Heart right ventricle (tissue), 16 donors: ENCODE measurements around the gene MMAB. TPM values are rescaled to one million over a fixed set of nuclear protein-coding genes. Genes with fewer than 3 reads are reported as not detected.

ENCODE experiments used
- ATAC-seq, 8 donors: fragments of 200-7000 bp; cut with Tn5 transposase; one replicate each; pipeline ENCODE4 v1.9.1; 2020; ENCODE audit warnings: mild to moderate bottlenecking in 8 of 8, moderate library complexity in 8 of 8, moderate number of reproducible peaks in 1 of 8
- DNase-seq, 2 donors: peaks; one replicate each; pipeline ENCODE4 v3.0.0-alpha.2; 2020
- H3K27ac ChIP-seq, 10 donors: fragments of 200-600 bp; sonication (generic) in 2 of 10; one replicate each; pipeline versions ENCODE4 v1.5.0 to v1.8.0; 2020 to 2022; ENCODE audit warnings: mild to moderate bottlenecking in 3 of 10
- H3K27me3 ChIP-seq, 7 donors: fragments of 200-600 bp; one replicate each; pipeline ENCODE4 v1.8.0; 2021 to 2022; ENCODE audit warnings: mild to moderate bottlenecking in 2 of 7
- H3K36me3 ChIP-seq, 9 donors: fragments of 200-600 bp; sonication (generic) in 1 of 9; one replicate each; pipeline versions ENCODE4 v1.5.0 to v1.8.0; 2020 to 2022; ENCODE audit warnings: mild to moderate bottlenecking in 2 of 9
- H3K4me1 ChIP-seq, 9 donors: fragments of 200-600 bp; sonication (generic) in 1 of 9; one replicate each; pipeline versions ENCODE4 v1.5.0 to v1.8.0; 2020 to 2022; ENCODE audit warnings: mild to moderate bottlenecking in 4 of 9
- H3K4me3 ChIP-seq, 10 donors: fragments of 200-600 bp; sonication (generic) in 2 of 10; one replicate each; pipeline versions ENCODE4 v1.5.0 to v1.8.0; 2020 to 2022; ENCODE audit warnings: mild to moderate bottlenecking in 7 of 10, moderate library complexity in 2 of 10
- H3K9me3 ChIP-seq, 11 donors: fragments of 200-600 bp in 10 of 11; sonication (generic) in 2 of 11; one replicate each; pipeline versions ENCODE4 v1.5.0 to v1.8.0; 2013 to 2022; ENCODE audit warnings: mild to moderate bottlenecking in 2 of 11, control low read depth in 1 of 11, moderate library complexity in 1 of 11
- WGBS, 2 donors: extraction: QIAGEN DNeasy Blood & Tissue Kit; methylation state at CpG; one replicate each; pipeline ENCODE4 v1.1.7; 2013; ENCODE audit warnings: inconsistent platforms in 1 of 2; 5-methylcytosine and 5-hydroxymethylcytosine counted together
- intact Hi-C, 10 donors: fragments of 100-400 bp; cut with DNase I; formaldehyde crosslinking; loops; one replicate each; pipeline versions ENCODE4 v1.11.1 to v1.14.2; 2022
- polyA plus RNA-seq, 2 donors: library from polyadenylated mRNA; stranded (reverse); fragments of 200-250 nt; gene quantifications; one replicate each; pipeline ENCODE4 v1.2.3, GENCODE V29; 2013
- total RNA-seq, 10 donors: library from RNA; stranded (reverse); fragmentation: NEBNext Ultra II Directional in 3 of 10; extraction: Animal tissue kit (Norgen Biotek cat#: 25700) in 3 of 10; gene quantifications; one replicate each; pipeline versions ENCODE4 v1.2.1 to v1.2.4, GENCODE V29; 2021 to 2023
- TF ChIP-seq, protein P1 (sequence below), 9 donors: fragments of 200-600 bp; sonication (generic) in 2 of 9; IDR thresholded peaks; one replicate each; pipeline versions ENCODE4 v1.5.0 to v1.8.0; 2021 to 2022; ENCODE audit warnings: antibody characterized with exemption in 9 of 9, mild to moderate bottlenecking in 5 of 9, moderate library complexity in 1 of 9
- donor health status: Arrhythmogenic right ventricular cardiomyopathy.
- donor health status: ischemic (EF 13 %, LVEDD 7.1; RV severe dilation, severe dysfunction).
- donor health status: healthy with polysubstance abuse.
- donor health status: DM: no; HTN: yes; CAD: no.
- donor health status: DM: no; HTN: no; CAD: no.
- donor health status: ischemic (EF 25% LVEDD 6.9; RV normal size, moderate dysfunction).
- donor health status: ischemic (EF 25% LVEDD 5.7; RV mildly dilated, moderate dysfunction).
- donor health status: healthy.
- donor health status: DM: yes; HTN: yes; CAD: no.
- donor health status: Ischemic cardiomyopathy.
- donor health status: ischemic (EF 35%, LVEDD 5.7; RV mildly dilated, moderate dysfunction).
- donor health status: nonischemic (EF 11% LVEDD 7.7; RV severe dilation, severe dysfunction).
- donor health status: DM: yes; HTN: yes; CAD: no.
- donor health status: PGD.
- donor health status: ischemic (EF 29% LVEDD 5.4; RV normal size, mild dysfunction).
- donor health status: nonischemic (EF 23%, LVEDD 6.1; RV moderate dilation, normal function).

Gene MMAB
- total and polyA plus RNA-seq, 12 donors, result 27.7 to 50.7 (median 42.2) TPM

DNA sequence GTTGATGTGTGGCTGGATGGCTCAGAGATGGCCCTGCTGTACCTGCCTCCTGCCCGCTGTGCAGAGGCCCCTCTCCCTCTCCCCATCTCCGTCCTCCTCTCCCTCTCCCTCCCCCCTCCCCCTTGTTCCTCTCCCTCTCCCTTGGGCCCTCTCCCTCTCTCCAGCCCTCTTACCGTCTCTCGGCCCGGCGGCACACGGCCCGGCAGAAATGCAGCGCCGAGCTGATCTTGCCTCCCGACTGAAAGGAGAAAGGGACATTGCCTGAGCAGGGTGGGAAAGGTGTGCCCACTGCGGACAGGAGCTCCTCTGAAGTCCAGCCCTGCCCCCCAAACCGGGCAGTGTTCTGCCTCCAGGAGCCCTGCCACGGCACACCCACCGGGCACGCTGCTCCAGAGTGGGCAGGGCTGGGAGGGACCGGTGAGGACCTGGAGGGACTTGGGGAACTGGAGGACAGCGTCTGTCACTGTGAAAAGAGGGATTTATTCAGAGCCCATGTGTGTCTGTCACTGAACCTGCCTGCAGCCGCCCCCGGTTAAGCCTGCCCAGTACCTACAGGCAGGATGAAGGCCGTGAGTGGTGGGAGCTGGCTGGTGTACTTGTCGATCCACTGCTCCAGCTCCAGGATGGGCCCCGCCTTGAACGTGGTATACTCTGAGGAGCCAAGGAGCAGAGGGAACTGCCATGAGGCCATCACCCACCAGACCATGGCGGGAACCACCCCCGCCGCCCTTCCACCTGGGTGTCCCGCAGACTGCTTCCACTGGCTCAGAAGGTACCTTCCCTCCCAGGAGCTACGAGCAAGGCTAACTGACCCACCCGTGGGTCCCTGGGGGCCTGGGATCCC lies 12.2 kb downstream of the MMAB start:
- no peak for DNase-seq
- Histone ChIP-seq H3K4me3 (no peak overlapping the region), H3K27ac (no peak overlapping the region), H3K9me3 (no peaks in the 10 kb centered on the region), H3K27me3 (no peaks in the 10 kb centered on the region), H3K4me1 (peaks cover 0 to 18% (median 6%) of the 10 kb centered on the region in 9 donors), H3K36me3 (peaks cover 0 to 90% (median 10%) of the 10 kb centered on the region in 9 donors)
- intact Hi-C loops, result no loop called here
- 86 to 89% methylated on average over 30 of the region's 30 CpGs for WGBS, 2 donors
- ATAC-seq, result no peak
- TF ChIP-seq, protein P1, sequence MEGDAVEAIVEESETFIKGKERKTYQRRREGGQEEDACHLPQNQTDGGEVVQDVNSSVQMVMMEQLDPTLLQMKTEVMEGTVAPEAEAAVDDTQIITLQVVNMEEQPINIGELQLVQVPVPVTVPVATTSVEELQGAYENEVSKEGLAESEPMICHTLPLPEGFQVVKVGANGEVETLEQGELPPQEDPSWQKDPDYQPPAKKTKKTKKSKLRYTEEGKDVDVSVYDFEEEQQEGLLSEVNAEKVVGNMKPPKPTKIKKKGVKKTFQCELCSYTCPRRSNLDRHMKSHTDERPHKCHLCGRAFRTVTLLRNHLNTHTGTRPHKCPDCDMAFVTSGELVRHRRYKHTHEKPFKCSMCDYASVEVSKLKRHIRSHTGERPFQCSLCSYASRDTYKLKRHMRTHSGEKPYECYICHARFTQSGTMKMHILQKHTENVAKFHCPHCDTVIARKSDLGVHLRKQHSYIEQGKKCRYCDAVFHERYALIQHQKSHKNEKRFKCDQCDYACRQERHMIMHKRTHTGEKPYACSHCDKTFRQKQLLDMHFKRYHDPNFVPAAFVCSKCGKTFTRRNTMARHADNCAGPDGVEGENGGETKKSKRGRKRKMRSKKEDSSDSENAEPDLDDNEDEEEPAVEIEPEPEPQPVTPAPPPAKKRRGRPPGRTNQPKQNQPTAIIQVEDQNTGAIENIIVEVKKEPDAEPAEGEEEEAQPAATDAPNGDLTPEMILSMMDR (IDR thresholded peaks at IDR 0.05), result no peak

DNA sequence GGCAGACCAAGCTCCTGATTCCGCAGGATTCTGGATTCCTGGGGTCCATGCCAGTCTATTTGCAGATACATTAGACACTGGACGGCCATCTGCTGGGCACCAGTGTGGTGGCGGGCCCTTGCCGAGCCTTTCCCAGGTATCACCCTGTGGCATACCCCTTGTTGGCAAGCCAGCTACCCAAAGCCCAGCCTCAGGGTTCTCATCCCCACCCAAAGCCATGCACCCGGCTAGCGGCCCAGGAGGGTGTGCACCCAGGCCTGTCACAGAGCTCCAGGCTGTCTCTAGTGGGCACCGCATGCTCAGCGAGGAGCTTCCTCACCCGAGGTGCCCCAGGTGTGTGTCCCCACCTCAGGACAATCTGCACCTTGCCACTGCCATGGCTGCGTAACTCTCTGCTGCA lies 13.7 kb downstream of the MMAB start:
- intact Hi-C loops, result no loop called here
- H3K36me3 ChIP-seq, result peaks cover 0 to 80% (median 10%) of the 10 kb centered on the region in 9 donors
- 97 to 98% methylated on average over 10 of the region's 10 CpGs for WGBS, 2 donors
- no peaks in the 10 kb centered on the region for H3K27me3 ChIP-seq
- no peak overlapping the region for H3K4me3 ChIP-seq
- H3K4me1 ChIP-seq, result peaks cover 0 to 18% (median 6%) of the 10 kb centered on the region in 9 donors
- H3K9me3 ChIP-seq, result no peaks in the 10 kb centered on the region
- no peak for DNase-seq
- H3K27ac ChIP-seq, result no peak overlapping the region
- no peak for ATAC-seq
- TF ChIP-seq, protein P1 (IDR thresholded peaks at IDR 0.05), result no peak

DNA sequence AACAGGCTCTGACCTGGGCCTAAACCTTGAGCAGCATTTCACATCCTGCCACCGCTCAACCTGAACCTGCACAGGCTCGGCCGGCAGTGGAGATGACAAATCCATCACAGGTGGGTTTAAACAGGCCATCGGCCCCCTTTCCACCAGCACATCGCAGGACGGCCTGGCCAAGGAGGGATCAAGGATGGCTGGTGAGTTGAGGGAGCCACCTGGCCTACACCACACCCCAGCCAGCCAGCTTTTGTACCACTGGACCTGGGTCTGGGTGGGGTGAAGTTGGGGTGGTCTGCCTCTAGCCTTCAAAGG lies 14.2 kb downstream of the MMAB start:
- DNase-seq (no peak), ATAC-seq (no peak)
- 95% methylated on average over 6 of the region's 6 CpGs for WGBS, 2 donors
- intact Hi-C loops, result no loop called here
- TF ChIP-seq, protein P1 (IDR thresholded peaks at IDR 0.05), result no peak
- Histone ChIP-seq H3K9me3 (no peaks in the 10 kb centered on the region), H3K4me3 (no peak overlapping the region), H3K27me3 (no peaks in the 10 kb centered on the region), H3K36me3 (peaks cover 0 to 77% (median 8%) of the 10 kb centered on the region in 9 donors), H3K27ac (no peak overlapping the region), H3K4me1 (peaks cover 0 to 15% (median 6%) of the 10 kb centered on the region in 9 donors)

DNA sequence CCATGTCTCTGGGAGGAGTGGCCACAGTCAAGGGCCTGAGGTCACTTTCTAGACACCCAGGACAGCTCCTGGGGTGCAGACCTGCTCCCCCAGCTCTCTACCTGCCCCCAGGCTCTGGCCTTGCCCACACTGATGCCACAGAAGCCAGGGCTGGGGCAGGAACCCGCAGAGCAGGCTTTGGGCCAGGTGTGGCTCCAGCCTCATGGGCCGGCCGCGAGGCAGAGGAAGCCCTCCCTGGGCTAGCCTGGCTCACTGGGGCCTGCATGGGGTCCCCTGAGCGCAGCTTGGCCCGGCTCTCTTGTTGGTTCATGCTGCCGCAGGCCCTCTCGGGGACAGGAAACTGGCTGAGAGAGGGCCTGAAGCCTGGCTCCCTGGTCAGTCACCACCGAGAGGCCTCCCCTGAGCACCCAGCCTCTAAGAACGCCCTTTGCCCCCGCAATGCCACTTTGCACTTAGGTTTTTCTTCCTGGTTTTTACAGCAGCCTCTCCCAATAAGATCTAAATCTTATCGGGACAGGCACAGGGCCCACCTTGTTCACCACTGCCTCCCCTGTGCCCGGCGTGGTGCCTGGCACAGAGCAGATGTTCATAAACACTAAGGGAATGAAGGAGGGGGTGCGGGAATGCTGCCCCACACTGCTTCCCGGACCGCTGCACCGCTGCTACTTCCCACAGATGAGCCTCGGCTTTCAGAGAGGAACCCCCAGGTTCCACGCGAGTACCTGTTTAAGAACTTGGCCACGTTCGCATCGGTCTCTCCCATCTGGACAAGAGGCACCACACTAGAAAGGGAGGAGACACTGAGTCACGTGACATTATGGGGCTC lies 14.7 kb downstream of the MMAB start:
- no peak overlapping the region for H3K27ac ChIP-seq
- H3K36me3 ChIP-seq, result peaks cover 0 to 75% (median 7%) of the 10 kb centered on the region in 9 donors
- no peaks in the 10 kb centered on the region for H3K9me3 ChIP-seq
- DNase-seq (no peak), ATAC-seq (no peak)
- no peaks in the 10 kb centered on the region for H3K27me3 ChIP-seq
- H3K4me3 ChIP-seq, result no peak overlapping the region
- intact Hi-C loops, result no loop called here
- TF ChIP-seq, protein P1 (IDR thresholded peaks at IDR 0.05), result no peak
- H3K4me1 ChIP-seq, result peaks cover 0 to 9% (median 6%) of the 10 kb centered on the region in 9 donors
- WGBS, 2 donors, result 87 to 95% methylated on average over 25 of the region's 25 CpGs
